HG03039 (cell line): ENCODE data around the gene UBALD1.

Source experiments
- ATAC-seq: cut with Tn5 transposase; IDR thresholded peaks from one replicate; pipeline ENCODE4 v1.9.1; 2021; ENCODE audit warnings: mild to moderate bottlenecking, moderate library complexity; ENCODE audit not compliant: unreplicated experiment

Gene UBALD1

GRCh38 chr16:4561596-4561995 is 53.1 kb downstream of the UBALD1 start:
- ATAC-seq, result no peak
